ENCODE data around the gene ZNF813. TPM values are rescaled to one million over a fixed set of nuclear protein-coding genes. Genes with fewer than 3 reads are reported as not detected.
A peak's percentile ranks its signal among the peaks of the same experiment; 100 is the strongest.

The ZNF813 gene
- total RNA-seq, 1 experiment from 2014 or later: 9.6 TPM

GRCh38 chr19:53520163-53520546 lies 52.6 kb downstream of the ZNF813 start:
- TF ChIP-seq POLR2AphosphoS5 (IDR thresholded peaks at IDR 0.05; ENCODE audit: low read depth, low read length) (no peak), SIN3A (IDR thresholded peaks at IDR 0.05; ENCODE audit: borderline replicate concordance, insufficient read depth, low read depth, low read length) (no peak), REST (IDR thresholded peaks at IDR 0.05; ENCODE audit: insufficient read depth in 1 of 2, low read depth in 2 of 2, low read length in 1 of 2) (no peak), CTCF (IDR thresholded peaks at IDR 0.05) (no peak), TCF7L2 (IDR thresholded peaks at IDR 0.05; ENCODE audit: low read depth, low read length) (no peak)
- H3K36me3 ChIP-seq (ENCODE audit: control insufficient read depth, insufficient read depth, low read length): no peaks in the 10 kb centered on the region
- DNase-seq (ENCODE audit: low read depth, low spot score): no peak
- no peak for ATAC-seq
- ChIA-PET POLR2A (no interaction called here), CTCF (interaction anchor here (1.4 kb wide), 1 partner anchor 95 kb away, joined by 4 read pairs; no protein-coding TSS in a partner anchor)
- intact Hi-C loops (cut with micrococcal nuclease; ENCODE audit: unreplicated experiment): no loop called here
- H3K27me3 ChIP-seq (ENCODE audit: control insufficient read depth, insufficient read depth, low read length): no peaks in the 10 kb centered on the region
- peak overlapping the region; percentile 92 to 96 for H3K4me3 ChIP-seq (ENCODE audit: low read depth in 2 of 2, low read length in 2 of 2)
- peaks cover 8% of the 10 kb centered on the region for H3K4me1 ChIP-seq (ENCODE audit: control insufficient read depth, insufficient read depth, low read length)
- no TSS peak for BruUV-seq (replicated peaks)
- in situ Hi-C loops (cut with HindIII; ENCODE audit: low pct_unique_long_range_greater_than_20kb, low sequenced_read_pairs): no loop called here
- peak overlapping the region; percentile 88 for H3K27ac ChIP-seq (ENCODE audit: low read length)
- peaks cover 7% of the 10 kb centered on the region; the same call in 1 of the 2 replicates for H3K9me3 ChIP-seq (ENCODE audit: control insufficient read depth, insufficient read depth, low read depth, low read length)

GRCh38 chr19:53520547-53521372 lies 53.2 kb downstream of the ZNF813 start:
- no TSS peak for BruUV-seq (replicated peaks)
- in situ Hi-C loops (cut with HindIII; ENCODE audit: low pct_unique_long_range_greater_than_20kb, low sequenced_read_pairs): no loop called here
- ChIA-PET POLR2A (no interaction called here), CTCF (interaction anchor here (0.6 to 1.4 kb wide), 2 partner anchors 36 to 96 kb away, joined by 4 to 5 read pairs; no protein-coding TSS in a partner anchor)
- DNase-seq (ENCODE audit: low read depth, low spot score) (peak; percentile 98), ATAC-seq (peak; percentile 97)
- Histone ChIP-seq H3K4me3 (ENCODE audit: low read depth in 2 of 2, low read length in 2 of 2) (peak overlapping the region; percentile 92 to 96), H3K36me3 (ENCODE audit: control insufficient read depth, insufficient read depth, low read length) (no peaks in the 10 kb centered on the region), H3K27ac (ENCODE audit: low read length) (peak overlapping the region; percentile 88), H3K4me1 (ENCODE audit: control insufficient read depth, insufficient read depth, low read length) (peaks cover 8% of the 10 kb centered on the region), H3K27me3 (ENCODE audit: control insufficient read depth, insufficient read depth, low read length) (no peaks in the 10 kb centered on the region), H3K9me3 (ENCODE audit: control insufficient read depth, insufficient read depth, low read depth, low read length) (peaks cover 7% of the 10 kb centered on the region; the same call in 1 of the 2 replicates)
- TF ChIP-seq SIN3A (IDR thresholded peaks at IDR 0.05; ENCODE audit: borderline replicate concordance, insufficient read depth, low read depth, low read length): peak; percentile 99
- TF ChIP-seq REST (IDR thresholded peaks at IDR 0.05; ENCODE audit: insufficient read depth in 1 of 2, low read depth in 2 of 2, low read length in 1 of 2): no peak; a peak in 1 of 4 replicates
- TF ChIP-seq TCF7L2 (IDR thresholded peaks at IDR 0.05; ENCODE audit: low read depth, low read length): peak; percentile 18; the same call in 1 of the 2 replicates
- TF ChIP-seq POLR2AphosphoS5 (IDR thresholded peaks at IDR 0.05; ENCODE audit: low read depth, low read length): no peak; the same call in none of the 2 replicates
- TF ChIP-seq CTCF (IDR thresholded peaks at IDR 0.05): no peak
- intact Hi-C loops (cut with micrococcal nuclease; ENCODE audit: unreplicated experiment): no loop called here

Data from Panc1 (cell line).